Measurements from ENCODE around the gene LINC00237.

- no peak for TF ChIP-seq JUN (IDR thresholded peaks at IDR 0.05; ENCODE audit: low read depth, low read length)
- TF ChIP-seq CTCF (IDR thresholded peaks at IDR 0.05; ENCODE audit: control extremely low read depth in 1 of 3, insufficient read depth in 1 of 3, low read depth in 1 of 3, low read length in 3 of 3), result no peak
- no peak for TF ChIP-seq KDM5A (IDR thresholded peaks at IDR 0.05; ENCODE audit: low read length)
- TF ChIP-seq POU5F1 (IDR thresholded peaks at IDR 0.05; ENCODE audit: low read depth, low read length), result no peak
- TF ChIP-seq, protein P1, sequence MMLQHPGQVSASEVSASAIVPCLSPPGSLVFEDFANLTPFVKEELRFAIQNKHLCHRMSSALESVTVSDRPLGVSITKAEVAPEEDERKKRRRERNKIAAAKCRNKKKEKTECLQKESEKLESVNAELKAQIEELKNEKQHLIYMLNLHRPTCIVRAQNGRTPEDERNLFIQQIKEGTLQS (IDR thresholded peaks at IDR 0.05; ENCODE audit: insufficient read depth, low read depth, low read length), result no peak
- TF ChIP-seq KDM4A (IDR thresholded peaks at IDR 0.05; ENCODE audit: low read depth, low read length, severe bottlenecking), result no peak
- no peak for TF ChIP-seq USF2 (IDR thresholded peaks at IDR 0.05; ENCODE audit: low read length)
- no peak for TF ChIP-seq YY1 (IDR thresholded peaks at IDR 0.05; ENCODE audit: low read depth, low read length)
- TF ChIP-seq CREB1 (IDR thresholded peaks at IDR 0.05), result no peak
- TF ChIP-seq POLR2A (IDR thresholded peaks at IDR 0.05; ENCODE audit: control extremely low read depth in 1 of 2, low read depth in 2 of 2, low read length in 2 of 2), result no peak
- no peak for TF ChIP-seq POLR2AphosphoS5 (IDR thresholded peaks at IDR 0.05; ENCODE audit: low read depth, low read length)
- TF ChIP-seq EP300 (IDR thresholded peaks at IDR 0.05; ENCODE audit: borderline replicate concordance in 1 of 2, low read depth in 2 of 2, low read length in 2 of 2), result no peak
- TF ChIP-seq GABPA (IDR thresholded peaks at IDR 0.05; ENCODE audit: borderline replicate concordance, insufficient read depth, low read length), result no peak
These were observed 20.4 kb upstream of the LINC00237 start for GRCh38 chr20:21126581-21126870.
